ENCODE results near the gene ASNSD1. TPM values are rescaled to one million over a fixed set of nuclear protein-coding genes. Genes with fewer than 3 reads are reported as not detected.

The ASNSD1 gene
- total and polyA plus RNA-seq, 2 experiments from 2014 or later = 38.4 to 49.7 TPM

- Histone ChIP-seq H3F3A (replicated peaks; ENCODE audit: low read depth) (no peaks in the 10 kb centered on the region), H3K9me2 (ENCODE audit: insufficient read depth) (0 out of 2 replicates have a peak, but pooled peaks cover 4% of the 10 kb centered on the region), H3K27ac (ENCODE audit: low read depth) (no peak overlapping the region), H3K79me2 (replicated peaks; ENCODE audit: insufficient read depth) (0 out of 2 replicates have a peak, but pooled peaks cover 4% of the 10 kb centered on the region), H2AFZ (no peak overlapping the region), H3K4me3 (no peak overlapping the region), H3K36me3 (ENCODE audit: insufficient read depth) (no peaks in the 10 kb centered on the region), H3K4me1 (ENCODE audit: insufficient read depth) (no peaks in the 10 kb centered on the region), H4K20me1 (replicated peaks; ENCODE audit: insufficient read depth) (no peaks in the 10 kb centered on the region), H3K27me3 (ENCODE audit: insufficient read depth) (no peaks in the 10 kb centered on the region), H3K4me2 (no peak overlapping the region)
- Mint-ChIP-seq H3K4me1 (peaks cover 9% of the 10 kb centered on the region; the same call in 2 of the 3 replicates), H3K36me3 (ENCODE audit: low read depth) (peaks cover 16% of the 10 kb centered on the region; the same call in 2 of the 3 replicates), H3K4me3 (no peak overlapping the region), H3K27me3 (ENCODE audit: insufficient read depth, low read depth, poor library complexity) (no peaks in the 10 kb centered on the region), H3K27ac (no peak overlapping the region), H3K9me3 (peaks cover 8% of the 10 kb centered on the region; the same call in 2 of the 3 replicates)
- no peak for ATAC-seq
- no peak for DNase-seq (ENCODE audit: low spot score)
- TF ChIP-seq CREB1 (CRISPR knock-in tag; IDR thresholded peaks at IDR 0.05; ENCODE audit: low read depth) = no peak
- no peak for TF ChIP-seq STAT1 (IDR thresholded peaks at IDR 0.05; ENCODE audit: unreplicated experiment)
- TF ChIP-seq ZNF114 (CRISPR knock-in tag; IDR thresholded peaks at IDR 0.05) = no peak
- TF ChIP-seq JUNB (IDR thresholded peaks at IDR 0.05; ENCODE audit: unreplicated experiment) = no peak
- no peak for TF ChIP-seq CTCF (conservative IDR thresholded peaks at IDR 0.05; ENCODE audit: low read depth in 2 of 2)
- TF ChIP-seq POLR2AphosphoS5 (IDR thresholded peaks at IDR 0.05; ENCODE audit: low read depth) = no peak
- TF ChIP-seq REST (IDR thresholded peaks at IDR 0.05; ENCODE audit: unreplicated experiment) = no peak
- TF ChIP-seq ZNF462 (CRISPR knock-in tag; IDR thresholded peaks at IDR 0.05) = no peak
- TF ChIP-seq EZH2 (IDR thresholded peaks at IDR 0.05; ENCODE audit: low read depth, unreplicated experiment) = no peak
- no peak for TF ChIP-seq ETS1 (IDR thresholded peaks at IDR 0.05)
- TF ChIP-seq ZNF331 (CRISPR knock-in tag; IDR thresholded peaks at IDR 0.05; ENCODE audit: low read depth) = no peak
- TF ChIP-seq NANOG (IDR thresholded peaks at IDR 0.05; ENCODE audit: borderline replicate concordance) = no peak
- TF ChIP-seq EZH2phosphoT487 (IDR thresholded peaks at IDR 0.05; ENCODE audit: unreplicated experiment) = no peak
These were observed 18.0 kb downstream of the ASNSD1 start for GRCh38 chr2:189679226-189679625.

Data from GM23338 (cell line).